Activated B cell treated with CpG ODN at 0.5 μM for 24 hours (primary cell): ENCODE data around the gene ALS2CL. TPM values are rescaled to one million over a fixed set of nuclear protein-coding genes. Genes with fewer than 3 reads are reported as not detected.

ENCODE experiments used
- ATAC-seq: fragments of 200-7000 bp; cut with Tn5 transposase; one replicate; pipeline ENCODE4 v1.10.0; 2021; ENCODE audit warnings: low read depth, mild to moderate bottlenecking, moderate library complexity
- CTCF ChIA-PET: fragments of 350-600 bp; sonication (Branson Sonifier 250); formaldehyde crosslinking; loops from one replicate; lab custom pipeline; 2021; ENCODE audit warnings: antibody characterized with exemption; lab: Charles Lee
- POLR2A ChIA-PET: fragments of 350-600 bp; sonication (Branson Sonifier 250); formaldehyde crosslinking; loops from one replicate; lab custom pipeline; 2021; ENCODE audit warnings: antibody characterized with exemption; lab: Charles Lee
- DNase-seq: peaks from one replicate; pipeline ENCODE4 v3.0.0; 2022
- H3K27ac Mint-ChIP-seq: one replicate; pipeline ENCODE4 v1.8.0; 2020; ENCODE audit warnings: mixed read lengths
- H3K27me3 Mint-ChIP-seq: one replicate; pipeline ENCODE4 v1.8.0; 2021; ENCODE audit warnings: mixed read lengths
- H3K36me3 Mint-ChIP-seq: one replicate; pipeline ENCODE4 v1.8.0; 2021; ENCODE audit warnings: low read depth, mixed read lengths
- H3K4me1 Mint-ChIP-seq: one replicate; pipeline ENCODE4 v1.8.0; 2021; ENCODE audit warnings: mixed read lengths
- H3K4me3 Mint-ChIP-seq: one replicate; pipeline ENCODE4 v1.8.0; 2020; ENCODE audit warnings: mild to moderate bottlenecking, mixed read lengths
- H3K9me3 Mint-ChIP-seq: one replicate; pipeline ENCODE4 v1.8.0; 2020; ENCODE audit warnings: mixed read lengths
- CTCF ChIP-seq: fragments of 200-600 bp; IDR thresholded peaks from one replicate; pipeline ENCODE4 v1.8.0; 2022; ENCODE audit warnings: antibody characterized with exemption, mild to moderate bottlenecking
- intact Hi-C: fragments of 100-400 bp; cut with micrococcal nuclease; formaldehyde crosslinking; loops from one replicate; pipeline ENCODE4 v1.15.1; 2024
- total RNA-seq: library from RNA; stranded (reverse); gene quantifications from 2 replicates; pipeline ENCODE4 v1.2.3, GENCODE V29; 2022

ALS2CL gene
- total RNA-seq, 1 donor from 2014 or later: 1.6 TPM

- Mint-ChIP-seq H3K9me3 (no peaks in the 10 kb centered on the region), H3K36me3 (no peaks in the 10 kb centered on the region), H3K4me1 (peaks cover 8% of the 10 kb centered on the region), H3K27me3 (peaks cover 16% of the 10 kb centered on the region), H3K27ac (no peak overlapping the region), H3K4me3 (no peak overlapping the region)
- ATAC-seq (no peak), DNase-seq (no peak)
- POLR2A ChIA-PET: no interaction called here
- intact Hi-C loops: no loop called here
- CTCF ChIA-PET: interaction anchor here (1.3 kb wide), 1 partner anchor 230 kb away, joined by 3 read pairs; no protein-coding TSS in a partner anchor
- TF ChIP-seq CTCF: no peak
Measured at GRCh38 chr3:46664188-46664970, 29.1 kb downstream of the ALS2CL start.

- Mint-ChIP-seq H3K4me3 (no peak overlapping the region), H3K36me3 (no peaks in the 10 kb centered on the region), H3K9me3 (no peaks in the 10 kb centered on the region), H3K27ac (no peak overlapping the region), H3K27me3 (peaks cover 16% of the 10 kb centered on the region), H3K4me1 (peaks cover 8% of the 10 kb centered on the region)
- ChIA-PET POLR2A (no interaction called here), CTCF (interaction anchor here (1.3 to 1.5 kb wide), 2 partner anchors 32 to 231 kb away, joined by 3 read pairs; no protein-coding TSS in a partner anchor)
- intact Hi-C loops: no loop called here
- TF ChIP-seq CTCF: no peak
- ATAC-seq (no peak), DNase-seq (no peak)
Measured at GRCh38 chr3:46663591-46664135, 29.8 kb downstream of the ALS2CL start.

- POLR2A ChIA-PET: interaction anchor here (0.6 kb wide), 1 partner anchor 155 kb away, joined by 4 read pairs; no protein-coding TSS in a partner anchor
Measured at GRCh38 chr3:46662771-46663551, 30.5 kb downstream of the ALS2CL start.

GRCh38 chr3:46661776-46662766, 31.4 kb downstream of the ALS2CL start:
- Mint-ChIP-seq H3K9me3 (no peaks in the 10 kb centered on the region), H3K27me3 (peaks cover 16% of the 10 kb centered on the region), H3K27ac (no peak overlapping the region), H3K36me3 (no peaks in the 10 kb centered on the region), H3K4me3 (no peak overlapping the region), H3K4me1 (peaks cover 8% of the 10 kb centered on the region)
- no peak for ATAC-seq
- POLR2A ChIA-PET: no interaction called here
- intact Hi-C loops: no loop called here
- no peak for TF ChIP-seq CTCF
- DNase-seq: no peak
- CTCF ChIA-PET: interaction anchor here (1.5 kb wide), 1 partner anchor 34 kb away, joined by 3 read pairs; no protein-coding TSS in a partner anchor

More at GRCh38 chr3:46662771-46663551, 30.5 kb downstream of the ALS2CL start:
- no peak for TF ChIP-seq CTCF
- ATAC-seq: no peak
- Mint-ChIP-seq H3K36me3 (no peaks in the 10 kb centered on the region), H3K4me1 (peaks cover 8% of the 10 kb centered on the region), H3K9me3 (no peaks in the 10 kb centered on the region), H3K27me3 (peaks cover 16% of the 10 kb centered on the region), H3K27ac (no peak overlapping the region), H3K4me3 (no peak overlapping the region)
- CTCF ChIA-PET: interaction anchor here (1.3 to 1.5 kb wide), 2 partner anchors 33 to 232 kb away, joined by 3 read pairs; no protein-coding TSS in a partner anchor
- intact Hi-C loops: no loop called here
- no peak for DNase-seq
